ENCODE results near the gene CDYL.

DNA sequence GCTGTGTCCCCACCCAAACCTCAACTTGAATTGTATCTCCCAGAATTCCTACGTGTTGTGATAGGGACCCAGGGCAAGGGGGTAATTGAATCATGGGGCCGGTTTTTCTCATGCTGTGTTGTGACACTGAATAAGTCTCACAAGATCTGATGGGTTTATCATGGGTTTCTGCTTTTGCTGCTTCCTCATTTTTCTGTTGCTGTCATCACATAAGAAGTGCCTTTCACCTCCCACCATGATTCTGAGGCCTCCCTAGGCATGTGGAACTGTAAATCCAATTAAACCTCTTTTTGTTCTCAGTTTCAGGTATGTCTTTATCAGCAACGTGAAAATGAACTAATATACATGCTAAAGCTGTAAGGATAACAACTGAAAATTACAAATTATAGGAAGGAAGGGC is 88.3 kb downstream of the CDYL start:
- TF ChIP-seq, protein P1, sequence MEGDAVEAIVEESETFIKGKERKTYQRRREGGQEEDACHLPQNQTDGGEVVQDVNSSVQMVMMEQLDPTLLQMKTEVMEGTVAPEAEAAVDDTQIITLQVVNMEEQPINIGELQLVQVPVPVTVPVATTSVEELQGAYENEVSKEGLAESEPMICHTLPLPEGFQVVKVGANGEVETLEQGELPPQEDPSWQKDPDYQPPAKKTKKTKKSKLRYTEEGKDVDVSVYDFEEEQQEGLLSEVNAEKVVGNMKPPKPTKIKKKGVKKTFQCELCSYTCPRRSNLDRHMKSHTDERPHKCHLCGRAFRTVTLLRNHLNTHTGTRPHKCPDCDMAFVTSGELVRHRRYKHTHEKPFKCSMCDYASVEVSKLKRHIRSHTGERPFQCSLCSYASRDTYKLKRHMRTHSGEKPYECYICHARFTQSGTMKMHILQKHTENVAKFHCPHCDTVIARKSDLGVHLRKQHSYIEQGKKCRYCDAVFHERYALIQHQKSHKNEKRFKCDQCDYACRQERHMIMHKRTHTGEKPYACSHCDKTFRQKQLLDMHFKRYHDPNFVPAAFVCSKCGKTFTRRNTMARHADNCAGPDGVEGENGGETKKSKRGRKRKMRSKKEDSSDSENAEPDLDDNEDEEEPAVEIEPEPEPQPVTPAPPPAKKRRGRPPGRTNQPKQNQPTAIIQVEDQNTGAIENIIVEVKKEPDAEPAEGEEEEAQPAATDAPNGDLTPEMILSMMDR (conservative IDR thresholded peaks at IDR 0.05 in 1 of 2, IDR thresholded peaks at IDR 0.05 in 1 of 2; ENCODE audit: extremely low read depth in 1 of 2, insufficient read depth in 1 of 2, low read depth in 1 of 2, low read length in 2 of 2), result no peak
- TF ChIP-seq EZH2 (IDR thresholded peaks at IDR 0.05; ENCODE audit: borderline replicate concordance, low read length), result no peak
